Lower leg skin (tissue), 3 donors: Measurements from ENCODE around the gene ASIC3.

ENCODE experiments used
- POLR2A ChIP-seq, 2 donors: fragments of 450-650 bp; IDR thresholded peaks; one replicate each; pipeline ENCODE4 v1.6.1; 2016 to 2017; ENCODE audit warnings: antibody characterized with exemption in 2 of 2, mild to moderate bottlenecking in 1 of 2, moderate library complexity in 1 of 2
- TF ChIP-seq, protein P1 (sequence below), 3 donors: fragments of 450-650 bp; IDR thresholded peaks; one replicate each; pipeline ENCODE4 v1.5.1; 2016; ENCODE audit warnings: antibody characterized with exemption in 3 of 3, mild to moderate bottlenecking in 3 of 3, moderate library complexity in 2 of 3

GRCh38 chr7:151012031-151012692 is 36.2 kb upstream of the ASIC3 start:
- TF ChIP-seq, protein P1, sequence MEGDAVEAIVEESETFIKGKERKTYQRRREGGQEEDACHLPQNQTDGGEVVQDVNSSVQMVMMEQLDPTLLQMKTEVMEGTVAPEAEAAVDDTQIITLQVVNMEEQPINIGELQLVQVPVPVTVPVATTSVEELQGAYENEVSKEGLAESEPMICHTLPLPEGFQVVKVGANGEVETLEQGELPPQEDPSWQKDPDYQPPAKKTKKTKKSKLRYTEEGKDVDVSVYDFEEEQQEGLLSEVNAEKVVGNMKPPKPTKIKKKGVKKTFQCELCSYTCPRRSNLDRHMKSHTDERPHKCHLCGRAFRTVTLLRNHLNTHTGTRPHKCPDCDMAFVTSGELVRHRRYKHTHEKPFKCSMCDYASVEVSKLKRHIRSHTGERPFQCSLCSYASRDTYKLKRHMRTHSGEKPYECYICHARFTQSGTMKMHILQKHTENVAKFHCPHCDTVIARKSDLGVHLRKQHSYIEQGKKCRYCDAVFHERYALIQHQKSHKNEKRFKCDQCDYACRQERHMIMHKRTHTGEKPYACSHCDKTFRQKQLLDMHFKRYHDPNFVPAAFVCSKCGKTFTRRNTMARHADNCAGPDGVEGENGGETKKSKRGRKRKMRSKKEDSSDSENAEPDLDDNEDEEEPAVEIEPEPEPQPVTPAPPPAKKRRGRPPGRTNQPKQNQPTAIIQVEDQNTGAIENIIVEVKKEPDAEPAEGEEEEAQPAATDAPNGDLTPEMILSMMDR (IDR thresholded peaks at IDR 0.05), result no peak
- TF ChIP-seq POLR2A (IDR thresholded peaks at IDR 0.05), result no peak
